HG03521 (cell line): ENCODE results near the gene CENPI.
A peak's percentile ranks its signal among the peaks of the same experiment; 100 is the strongest.
"Not testable (repeated sequence)": the region's sequence is repeated elsewhere in the genome, so short reads cannot be mapped to it uniquely, and the experiment has no call there.

Experiments
- ATAC-seq: cut with Tn5 transposase; IDR thresholded peaks from one replicate; pipeline ENCODE4 v1.9.1; 2021; ENCODE audit warnings: mild to moderate bottlenecking, moderate library complexity; ENCODE audit not compliant: unreplicated experiment

The CENPI gene

DNA sequence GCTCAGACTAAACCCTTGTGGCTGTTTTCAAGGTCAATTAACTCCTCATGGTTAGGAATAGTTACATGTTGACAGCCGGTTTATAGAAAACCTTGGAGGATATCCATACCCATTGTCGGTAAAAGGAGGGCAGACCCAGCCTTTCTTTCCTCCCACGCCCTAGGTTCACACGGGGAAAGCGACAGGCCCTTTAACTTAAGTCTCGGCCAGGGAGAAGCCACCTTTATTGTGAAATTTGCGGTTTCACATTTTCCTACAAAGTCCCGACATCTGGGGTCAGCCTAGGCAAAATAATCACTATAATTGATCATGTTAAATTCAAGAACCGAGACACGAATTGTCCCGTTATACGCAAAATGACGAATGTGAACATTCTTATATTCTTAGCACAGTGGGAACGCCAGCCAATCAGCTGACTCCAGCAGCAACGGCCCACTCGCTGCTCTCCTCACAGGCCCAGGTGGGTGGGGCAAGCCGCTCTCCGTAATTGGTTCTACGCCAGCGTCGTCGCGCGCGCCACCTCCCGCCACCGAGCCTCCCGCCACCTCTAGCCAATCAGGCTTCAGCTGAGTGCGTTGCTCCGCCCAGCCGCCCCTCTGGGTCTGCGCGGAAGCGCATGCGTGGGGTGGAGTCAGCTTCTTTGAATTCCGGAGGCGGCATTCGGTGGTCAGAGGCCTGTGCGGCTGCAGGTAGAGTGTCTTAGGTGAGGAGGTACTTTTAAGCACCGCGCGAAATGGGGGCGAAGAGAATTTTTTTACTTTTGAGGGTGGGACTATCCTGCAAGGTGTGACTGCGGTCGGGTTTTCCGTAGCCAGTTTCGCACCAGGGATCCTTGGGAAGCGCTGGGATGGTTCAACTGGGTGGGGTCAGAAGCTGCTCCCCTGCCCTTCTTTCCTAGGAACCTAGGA lies at the start of gene CENPI:
Gene CENPI (plus strand): TSS at position 659 of the 908 bp plus-strand sequence. CDS start 2,867 bp downstream, outside the sequence.
- ATAC-seq, result peak; percentile 99

- no peak for ATAC-seq
These were observed 46.9 kb upstream of the CENPI start for GRCh38 chrX:101051153-101051548.

DNA sequence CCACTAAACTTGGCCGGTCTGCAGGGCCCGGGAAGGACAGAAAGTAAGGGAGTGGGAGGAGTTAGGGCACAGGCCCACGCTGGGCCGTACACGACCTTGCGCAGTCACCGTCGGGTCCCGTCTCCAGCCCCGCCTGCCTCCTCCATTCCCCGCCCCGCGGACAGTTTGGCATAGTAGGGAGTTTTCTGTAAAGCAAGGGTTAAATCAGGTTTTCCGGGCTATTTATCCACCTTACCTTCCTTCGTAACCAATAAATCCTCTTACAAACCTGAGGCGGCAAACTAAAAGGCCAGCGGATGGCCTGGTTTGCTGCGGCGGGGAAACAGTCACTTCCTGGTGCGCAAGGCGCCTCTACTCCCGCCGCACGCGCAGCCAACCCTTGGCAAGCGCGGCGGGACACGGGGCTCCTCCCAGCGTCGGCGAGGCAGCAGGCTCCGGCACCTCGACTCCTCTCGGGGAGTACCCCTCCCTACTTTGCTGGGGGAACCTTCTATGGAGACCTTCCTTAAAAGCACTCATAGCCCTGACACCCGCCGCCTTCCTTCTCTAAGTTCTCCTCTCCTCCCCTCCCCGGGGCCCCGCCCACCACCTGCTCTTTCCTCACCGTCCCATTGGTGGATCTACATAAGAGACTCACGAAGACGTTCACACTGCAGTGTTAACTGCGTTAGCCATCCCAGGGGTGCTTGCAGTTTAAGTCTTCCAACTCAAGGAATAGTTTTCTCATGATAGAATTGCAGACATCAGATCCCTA lies 46.3 kb upstream of the CENPI start, which contains the start of gene TRMT2B:
Gene TRMT2B (minus strand): TSS at position 563 of the 754 bp plus-strand sequence. CDS start 9,822 bp downstream, outside the sequence.
- ATAC-seq, result peak; percentile 87

DNA sequence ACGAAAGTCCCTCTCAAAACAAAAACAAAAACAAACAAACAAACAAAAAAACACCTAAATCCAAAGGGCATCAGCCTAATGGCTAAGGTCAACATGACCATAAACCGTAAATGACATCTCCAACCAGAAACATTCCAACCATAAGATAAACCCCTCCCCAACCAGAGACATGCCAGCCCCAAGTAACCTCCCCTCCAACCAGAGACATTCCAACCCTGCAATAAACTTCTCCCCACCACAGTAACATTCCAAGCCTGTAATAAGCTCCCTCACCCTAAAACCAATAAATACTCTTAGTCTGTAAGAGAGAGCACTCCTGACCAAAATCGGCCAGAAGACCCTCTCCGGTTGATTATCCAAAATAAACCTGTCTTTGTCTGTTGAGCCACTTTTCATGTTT lies 41.5 kb upstream of the CENPI start:
- ATAC-seq, result not testable (repeated sequence)

GRCh38 chrX:101057093-101057714 lies 40.8 kb upstream of the CENPI start:
- peak; percentile 83 for ATAC-seq

GRCh38 chrX:101062176-101062575 lies 35.8 kb upstream of the CENPI start:
- no peak for ATAC-seq

DNA sequence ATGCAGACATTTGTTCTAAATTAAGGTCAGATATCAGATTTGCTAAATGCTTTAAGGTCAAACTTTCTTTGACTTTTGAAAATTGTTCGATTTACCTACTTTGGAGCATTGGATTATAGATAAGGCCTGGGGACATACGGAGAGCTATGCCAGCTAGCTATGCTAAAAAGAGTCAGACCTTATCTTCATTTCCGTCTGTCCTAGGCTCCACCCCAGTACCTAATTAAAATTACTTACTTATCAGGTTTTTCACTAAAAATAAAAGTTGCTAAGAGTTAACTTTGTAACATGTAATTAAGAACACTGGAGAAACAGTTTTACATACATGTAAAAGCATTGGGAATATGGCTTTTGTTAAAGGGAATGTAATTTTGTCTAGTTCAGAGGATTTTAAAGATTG lies 26.4 kb upstream of the CENPI start:
- no peak for ATAC-seq

GRCh38 chrX:101078716-101079598 lies 19.0 kb upstream of the CENPI start, which contains the start of gene TMEM35A:
Gene TMEM35A (plus strand): TSS chrX:101078879. CDS start chrX:101079003, 124 bp downstream.
- ATAC-seq, result no peak

- ATAC-seq, result no peak
These were observed 18.2 kb upstream of the CENPI start for GRCh38 chrX:101079736-101080270.

DNA sequence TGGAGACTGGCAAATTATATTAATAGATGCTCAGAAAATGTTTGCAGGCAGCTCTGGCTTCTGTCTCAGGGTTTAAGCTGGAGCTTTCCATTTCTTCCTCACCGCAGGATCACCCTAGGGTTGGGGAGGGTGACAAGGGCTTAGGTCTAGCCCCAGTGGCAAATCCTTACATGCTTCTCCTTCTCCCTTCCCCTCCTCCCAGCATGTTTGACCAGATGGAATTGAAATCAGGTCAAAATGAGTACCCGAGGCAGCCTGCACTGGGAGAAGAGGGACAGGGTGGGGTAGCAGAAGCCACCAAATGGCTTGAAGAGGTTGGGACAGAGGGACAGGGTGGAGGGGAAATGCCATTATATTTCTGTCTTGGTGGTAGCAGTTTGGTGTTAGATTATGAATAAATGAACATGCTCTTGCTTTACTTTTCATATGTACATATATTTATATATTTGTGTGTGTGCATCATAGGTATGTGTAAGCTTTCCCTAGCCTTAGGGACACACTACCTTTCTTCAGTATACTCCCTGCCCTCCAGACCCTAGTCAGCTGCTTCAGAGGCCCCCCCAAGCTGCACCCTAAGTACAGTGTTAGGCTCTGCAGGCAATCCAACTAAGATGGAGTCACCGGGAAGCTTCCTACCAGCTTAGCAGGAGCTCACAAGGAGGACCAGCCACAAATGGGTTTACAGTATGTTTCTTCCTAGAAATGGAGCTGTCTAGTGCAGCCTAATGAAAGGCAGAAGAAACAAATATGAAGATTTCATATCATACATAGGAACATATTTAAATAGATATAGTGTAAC lies 17.5 kb upstream of the CENPI start:
- no peak for ATAC-seq

GRCh38 chrX:101081231-101081630 lies 16.8 kb upstream of the CENPI start:
- no peak for ATAC-seq

DNA sequence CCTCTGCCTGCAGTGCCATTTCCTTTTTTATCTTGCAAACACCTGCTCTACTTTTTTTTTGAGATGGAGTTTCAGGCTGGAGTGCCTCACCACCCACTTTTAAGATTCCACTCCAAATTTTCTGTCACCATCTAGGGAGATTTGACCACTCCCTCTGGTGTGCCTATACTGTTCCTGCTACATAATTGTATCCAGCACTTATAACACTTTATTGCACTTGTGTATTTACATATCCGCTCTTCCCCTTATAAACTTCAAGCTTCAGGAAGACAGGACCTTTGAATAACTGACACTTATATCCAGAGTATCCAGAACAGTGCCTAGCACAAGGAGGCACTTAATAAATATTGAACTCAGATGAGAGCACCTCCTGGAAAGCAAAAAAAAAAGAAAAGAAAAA lies 6.2 kb upstream of the CENPI start:
- no peak for ATAC-seq

GRCh38 chrX:101108284-101108683 lies 10.3 kb downstream of the CENPI start:
- ATAC-seq, result no peak

GRCh38 chrX:101117701-101118100 lies 19.7 kb downstream of the CENPI start:
- ATAC-seq, result no peak

DNA sequence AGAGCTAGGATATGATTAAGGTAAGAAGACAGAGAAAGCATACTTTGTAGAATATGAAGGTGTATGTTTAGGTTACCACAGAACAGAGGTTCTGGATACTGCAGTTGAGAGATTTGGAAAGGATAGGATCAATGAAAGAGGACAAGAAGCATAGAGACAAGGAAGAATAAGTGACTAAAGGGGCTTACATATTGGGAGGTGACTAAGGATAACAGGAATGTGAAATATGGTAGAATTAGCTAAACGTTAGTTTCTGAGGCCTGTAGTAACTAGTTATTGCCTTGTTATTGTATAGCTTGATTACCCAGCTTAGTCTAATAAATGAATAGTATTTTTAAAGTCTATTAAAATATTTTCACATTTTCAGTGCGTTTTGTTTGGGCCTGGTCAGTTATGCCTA lies 38.2 kb downstream of the CENPI start:
- no peak for ATAC-seq
